ENCODE measurements around the gene MMP24.
A peak's percentile ranks its signal among the peaks of the same experiment; 100 is the strongest.

DNA sequence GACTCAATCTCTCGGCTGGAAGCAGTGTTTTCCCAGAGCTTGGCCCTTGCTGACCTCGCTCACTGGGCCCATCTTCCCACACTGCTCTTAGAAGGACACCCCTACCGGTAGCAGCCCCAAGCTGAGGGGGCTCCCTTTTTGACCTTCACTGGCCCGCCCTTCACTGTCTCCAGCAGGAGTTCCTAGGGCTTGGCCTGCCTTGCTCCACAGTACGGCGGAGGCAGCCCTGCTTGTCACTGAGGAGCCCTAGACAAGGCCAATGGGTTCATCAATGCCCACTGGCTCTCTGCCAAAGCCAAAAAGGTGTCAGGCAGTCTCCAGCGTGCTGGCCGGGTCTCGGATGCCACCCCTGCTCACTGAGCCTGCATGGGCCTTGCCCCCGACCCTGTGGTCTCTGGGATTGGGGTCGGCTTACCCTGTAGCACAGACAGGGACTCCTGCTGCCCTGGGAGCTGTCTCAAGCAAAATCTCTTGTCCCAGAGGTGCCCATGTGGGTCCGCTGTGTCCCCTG is 49.3 kb downstream of the MMP24 start:
- TF ChIP-seq, protein P1, sequence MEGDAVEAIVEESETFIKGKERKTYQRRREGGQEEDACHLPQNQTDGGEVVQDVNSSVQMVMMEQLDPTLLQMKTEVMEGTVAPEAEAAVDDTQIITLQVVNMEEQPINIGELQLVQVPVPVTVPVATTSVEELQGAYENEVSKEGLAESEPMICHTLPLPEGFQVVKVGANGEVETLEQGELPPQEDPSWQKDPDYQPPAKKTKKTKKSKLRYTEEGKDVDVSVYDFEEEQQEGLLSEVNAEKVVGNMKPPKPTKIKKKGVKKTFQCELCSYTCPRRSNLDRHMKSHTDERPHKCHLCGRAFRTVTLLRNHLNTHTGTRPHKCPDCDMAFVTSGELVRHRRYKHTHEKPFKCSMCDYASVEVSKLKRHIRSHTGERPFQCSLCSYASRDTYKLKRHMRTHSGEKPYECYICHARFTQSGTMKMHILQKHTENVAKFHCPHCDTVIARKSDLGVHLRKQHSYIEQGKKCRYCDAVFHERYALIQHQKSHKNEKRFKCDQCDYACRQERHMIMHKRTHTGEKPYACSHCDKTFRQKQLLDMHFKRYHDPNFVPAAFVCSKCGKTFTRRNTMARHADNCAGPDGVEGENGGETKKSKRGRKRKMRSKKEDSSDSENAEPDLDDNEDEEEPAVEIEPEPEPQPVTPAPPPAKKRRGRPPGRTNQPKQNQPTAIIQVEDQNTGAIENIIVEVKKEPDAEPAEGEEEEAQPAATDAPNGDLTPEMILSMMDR (IDR thresholded peaks at IDR 0.05) = no peak
- 0 out of 2 replicates have a peak, but pooled peaks have one; percentile 13 for TF ChIP-seq POLR2AphosphoS5 (IDR thresholded peaks at IDR 0.05; ENCODE audit: low read depth, low read length)
- TF ChIP-seq SIN3A (IDR thresholded peaks at IDR 0.05; ENCODE audit: borderline replicate concordance, insufficient read depth, low read depth, low read length) = no peak
- TF ChIP-seq, protein P2, sequence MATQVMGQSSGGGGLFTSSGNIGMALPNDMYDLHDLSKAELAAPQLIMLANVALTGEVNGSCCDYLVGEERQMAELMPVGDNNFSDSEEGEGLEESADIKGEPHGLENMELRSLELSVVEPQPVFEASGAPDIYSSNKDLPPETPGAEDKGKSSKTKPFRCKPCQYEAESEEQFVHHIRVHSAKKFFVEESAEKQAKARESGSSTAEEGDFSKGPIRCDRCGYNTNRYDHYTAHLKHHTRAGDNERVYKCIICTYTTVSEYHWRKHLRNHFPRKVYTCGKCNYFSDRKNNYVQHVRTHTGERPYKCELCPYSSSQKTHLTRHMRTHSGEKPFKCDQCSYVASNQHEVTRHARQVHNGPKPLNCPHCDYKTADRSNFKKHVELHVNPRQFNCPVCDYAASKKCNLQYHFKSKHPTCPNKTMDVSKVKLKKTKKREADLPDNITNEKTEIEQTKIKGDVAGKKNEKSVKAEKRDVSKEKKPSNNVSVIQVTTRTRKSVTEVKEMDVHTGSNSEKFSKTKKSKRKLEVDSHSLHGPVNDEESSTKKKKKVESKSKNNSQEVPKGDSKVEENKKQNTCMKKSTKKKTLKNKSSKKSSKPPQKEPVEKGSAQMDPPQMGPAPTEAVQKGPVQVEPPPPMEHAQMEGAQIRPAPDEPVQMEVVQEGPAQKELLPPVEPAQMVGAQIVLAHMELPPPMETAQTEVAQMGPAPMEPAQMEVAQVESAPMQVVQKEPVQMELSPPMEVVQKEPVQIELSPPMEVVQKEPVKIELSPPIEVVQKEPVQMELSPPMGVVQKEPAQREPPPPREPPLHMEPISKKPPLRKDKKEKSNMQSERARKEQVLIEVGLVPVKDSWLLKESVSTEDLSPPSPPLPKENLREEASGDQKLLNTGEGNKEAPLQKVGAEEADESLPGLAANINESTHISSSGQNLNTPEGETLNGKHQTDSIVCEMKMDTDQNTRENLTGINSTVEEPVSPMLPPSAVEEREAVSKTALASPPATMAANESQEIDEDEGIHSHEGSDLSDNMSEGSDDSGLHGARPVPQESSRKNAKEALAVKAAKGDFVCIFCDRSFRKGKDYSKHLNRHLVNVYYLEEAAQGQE (IDR thresholded peaks at IDR 0.05; ENCODE audit: insufficient read depth in 1 of 2, low read depth in 2 of 2, low read length in 1 of 2) = no peak

Data from Panc1 (cell line).